Liver (tissue), 3 donors: Measurements from ENCODE around the gene TBC1D22B.

Source experiments
- EGR1 ChIP-seq, 2 donors: IDR thresholded peaks; 2 replicates each; pipeline ENCODE4 v1.6.1; 2016 to 2018; ENCODE audit warnings: antibody characterized with exemption in 2 of 2, low read depth in 2 of 2
- FOXA1 ChIP-seq: IDR thresholded peaks from 2 replicates; pipeline ENCODE4 v1.6.1; 2016; ENCODE audit warnings: antibody characterized with exemption
- GABPA ChIP-seq, 2 donors: IDR thresholded peaks in 1 of 2; conservative IDR thresholded peaks in 1 of 2; 2 replicates each; pipeline ENCODE4 v1.6.1; 2016; ENCODE audit warnings: antibody characterized with exemption in 2 of 2, mild to moderate bottlenecking in 1 of 2, moderate library complexity in 1 of 2
- HNF4G ChIP-seq: IDR thresholded peaks from 2 replicates; pipeline ENCODE4 v1.6.1; 2016; ENCODE audit warnings: antibody characterized with exemption
- JUND ChIP-seq, 2 donors: IDR thresholded peaks; 2 replicates each; pipeline ENCODE4 v1.6.1; 2016; ENCODE audit warnings: antibody characterized with exemption in 2 of 2
- RAD21 ChIP-seq, 2 donors: IDR thresholded peaks; 2 replicates each; pipeline ENCODE4 v1.6.1; 2016; ENCODE audit warnings: antibody characterized with exemption in 2 of 2, mild to moderate bottlenecking in 2 of 2
- REST ChIP-seq: IDR thresholded peaks from 2 replicates; pipeline ENCODE4 v1.6.1; 2016; ENCODE audit warnings: antibody characterized with exemption, mild to moderate bottlenecking
- SP1 ChIP-seq: IDR thresholded peaks from 2 replicates; pipeline ENCODE4 v1.6.1; 2018; ENCODE audit warnings: antibody characterized with exemption, mild to moderate bottlenecking
- TAF1 ChIP-seq: conservative IDR thresholded peaks from 2 replicates; pipeline ENCODE4 v1.6.1; 2016; ENCODE audit warnings: antibody characterized with exemption, mild to moderate bottlenecking
- TF ChIP-seq, protein P1 (sequence below): fragments of 150-350 bp; IDR thresholded peaks from 2 replicates; pipeline ENCODE4 v1.5.1; 2017; ENCODE audit warnings: improper control_type of control experiment, low read depth, low read length; ENCODE audit not compliant: missing input control
- TF ChIP-seq, protein P2 (sequence below): IDR thresholded peaks from 2 replicates; pipeline ENCODE4 v1.6.1; 2016; ENCODE audit warnings: antibody characterized with exemption
- donor health status: healthy.
- donor health status: healthy.

DNA sequence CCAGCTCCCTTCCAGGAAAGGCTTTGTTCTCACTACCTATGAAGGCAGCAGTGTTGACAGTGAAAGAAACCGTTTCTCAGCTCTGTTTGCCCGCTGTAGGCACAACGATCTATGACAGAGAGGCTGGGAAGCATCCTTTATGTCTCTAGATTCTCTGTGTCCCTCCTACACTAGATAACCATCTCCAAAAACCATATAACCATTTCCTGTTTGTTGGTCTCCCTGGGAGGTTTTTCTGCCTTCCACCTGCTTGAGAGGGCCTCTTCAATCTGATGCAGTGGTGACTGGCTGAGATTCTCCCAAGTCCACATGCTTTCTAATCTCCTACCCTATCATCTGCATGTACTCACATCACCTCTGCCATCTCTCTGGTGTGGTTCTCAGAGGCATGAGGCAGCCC is 32.4 kb downstream of the TBC1D22B start:
- TF ChIP-seq FOXA1 (no peak), JUND (IDR thresholded peaks at IDR 0.05) (no peak), RAD21 (IDR thresholded peaks at IDR 0.05) (no peak), EGR1 (IDR thresholded peaks at IDR 0.05; ENCODE audit: low read depth in 2 of 2) (no peak), TAF1 (no peak), SP1 (no peak), HNF4G (no peak), REST (no peak), GABPA (IDR thresholded peaks at IDR 0.05 in 1 of 2, conservative IDR thresholded peaks at IDR 0.05 in 1 of 2) (no peak)
- TF ChIP-seq, protein P1, sequence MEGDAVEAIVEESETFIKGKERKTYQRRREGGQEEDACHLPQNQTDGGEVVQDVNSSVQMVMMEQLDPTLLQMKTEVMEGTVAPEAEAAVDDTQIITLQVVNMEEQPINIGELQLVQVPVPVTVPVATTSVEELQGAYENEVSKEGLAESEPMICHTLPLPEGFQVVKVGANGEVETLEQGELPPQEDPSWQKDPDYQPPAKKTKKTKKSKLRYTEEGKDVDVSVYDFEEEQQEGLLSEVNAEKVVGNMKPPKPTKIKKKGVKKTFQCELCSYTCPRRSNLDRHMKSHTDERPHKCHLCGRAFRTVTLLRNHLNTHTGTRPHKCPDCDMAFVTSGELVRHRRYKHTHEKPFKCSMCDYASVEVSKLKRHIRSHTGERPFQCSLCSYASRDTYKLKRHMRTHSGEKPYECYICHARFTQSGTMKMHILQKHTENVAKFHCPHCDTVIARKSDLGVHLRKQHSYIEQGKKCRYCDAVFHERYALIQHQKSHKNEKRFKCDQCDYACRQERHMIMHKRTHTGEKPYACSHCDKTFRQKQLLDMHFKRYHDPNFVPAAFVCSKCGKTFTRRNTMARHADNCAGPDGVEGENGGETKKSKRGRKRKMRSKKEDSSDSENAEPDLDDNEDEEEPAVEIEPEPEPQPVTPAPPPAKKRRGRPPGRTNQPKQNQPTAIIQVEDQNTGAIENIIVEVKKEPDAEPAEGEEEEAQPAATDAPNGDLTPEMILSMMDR, result no peak
- TF ChIP-seq, protein P2, sequence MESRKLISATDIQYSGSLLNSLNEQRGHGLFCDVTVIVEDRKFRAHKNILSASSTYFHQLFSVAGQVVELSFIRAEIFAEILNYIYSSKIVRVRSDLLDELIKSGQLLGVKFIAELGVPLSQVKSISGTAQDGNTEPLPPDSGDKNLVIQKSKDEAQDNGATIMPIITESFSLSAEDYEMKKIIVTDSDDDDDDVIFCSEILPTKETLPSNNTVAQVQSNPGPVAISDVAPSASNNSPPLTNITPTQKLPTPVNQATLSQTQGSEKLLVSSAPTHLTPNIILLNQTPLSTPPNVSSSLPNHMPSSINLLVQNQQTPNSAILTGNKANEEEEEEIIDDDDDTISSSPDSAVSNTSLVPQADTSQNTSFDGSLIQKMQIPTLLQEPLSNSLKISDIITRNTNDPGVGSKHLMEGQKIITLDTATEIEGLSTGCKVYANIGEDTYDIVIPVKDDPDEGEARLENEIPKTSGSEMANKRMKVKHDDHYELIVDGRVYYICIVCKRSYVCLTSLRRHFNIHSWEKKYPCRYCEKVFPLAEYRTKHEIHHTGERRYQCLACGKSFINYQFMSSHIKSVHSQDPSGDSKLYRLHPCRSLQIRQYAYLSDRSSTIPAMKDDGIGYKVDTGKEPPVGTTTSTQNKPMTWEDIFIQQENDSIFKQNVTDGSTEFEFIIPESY, result no peak
